Measurements from ENCODE around the gene NR6A1. TPM values are rescaled to one million over a fixed set of nuclear protein-coding genes. Genes with fewer than 3 reads are reported as not detected.

Gene NR6A1
- total RNA-seq, 1 donor from 2014 or later, result 302 TPM

DNA sequence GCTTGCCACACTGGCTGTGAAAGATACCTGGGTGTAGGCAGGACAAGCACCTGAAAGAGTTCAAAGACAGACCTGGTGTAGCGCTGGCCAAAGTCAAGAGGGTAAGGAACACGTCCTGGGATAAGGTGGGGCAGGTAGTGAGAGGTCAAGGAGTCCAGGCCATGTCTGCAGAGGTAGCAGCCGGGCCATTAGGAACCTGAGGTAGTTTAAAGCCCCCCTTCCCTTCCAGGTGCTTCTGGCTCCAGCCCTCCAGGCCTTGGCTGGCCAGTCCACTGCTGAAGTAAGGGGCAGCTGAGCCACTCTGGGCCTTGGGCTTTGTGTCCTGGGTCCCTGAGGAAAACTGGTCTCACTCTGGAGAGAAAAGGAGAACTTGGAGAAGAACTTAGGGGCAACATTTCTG, 250.0 kb downstream of the NR6A1 start:
- Histone ChIP-seq H3K9me3 (ENCODE audit: low read depth) (no peaks in the 10 kb centered on the region), H3K4me3 (no peak overlapping the region), H4K20me1 (ENCODE audit: low read depth) (no peaks in the 10 kb centered on the region), H3K36me3 (no peaks in the 10 kb centered on the region), H3K27me3 (no peaks in the 10 kb centered on the region), H2AFZ (replicated peaks) (no peak overlapping the region), H3K27ac (no peak overlapping the region), H3K9ac (no peak overlapping the region), H3K4me2 (no peak overlapping the region), H3K79me2 (ENCODE audit: low read depth) (no peaks in the 10 kb centered on the region), H3F3A (ENCODE audit: low read depth) (peaks cover 11% of the 10 kb centered on the region), H3K4me1 (peaks cover 15% of the 10 kb centered on the region)
- Mint-ChIP-seq H3K27ac (no peak overlapping the region), H3K9me3 (no peaks in the 10 kb centered on the region), H3K27me3 (ENCODE audit: insufficient read depth, low read depth) (peaks cover 3% of the 10 kb centered on the region), H3K36me3 (peaks cover 38% of the 10 kb centered on the region), H3K4me3 (no peak overlapping the region), H3K4me1 (peaks cover 13% of the 10 kb centered on the region)
- TF ChIP-seq EZH2phosphoT487 (IDR thresholded peaks at IDR 0.05), result no peak
- TF ChIP-seq CTCF (IDR thresholded peaks at IDR 0.05), result no peak
- no peak for TF ChIP-seq EZH2 (IDR thresholded peaks at IDR 0.05)
- no peak for DNase-seq (ENCODE audit: low spot score)

DNA sequence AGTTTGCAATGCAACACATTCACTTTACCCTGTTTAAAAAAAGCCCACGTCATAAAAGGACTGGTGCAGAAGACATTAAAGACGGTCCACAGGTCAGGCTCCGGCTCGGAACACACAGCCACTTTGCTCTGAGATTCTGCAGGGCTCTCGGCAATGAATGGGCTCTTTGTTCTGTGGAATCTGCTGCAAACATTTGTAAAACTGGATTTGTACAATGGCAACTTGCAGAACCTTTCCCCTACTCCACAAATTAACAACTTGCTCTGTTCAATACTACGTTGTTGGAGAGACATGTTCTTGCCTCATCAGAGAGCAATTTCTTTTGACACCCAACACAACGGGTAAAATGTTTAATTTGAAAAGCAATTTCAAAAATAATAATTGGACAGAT, 250.9 kb downstream of the NR6A1 start:
- Histone ChIP-seq H3K4me2 (no peak overlapping the region), H3K9me3 (ENCODE audit: low read depth) (no peaks in the 10 kb centered on the region), H2AFZ (replicated peaks) (no peak overlapping the region), H3K9ac (no peak overlapping the region), H3F3A (ENCODE audit: low read depth) (peaks cover 18% of the 10 kb centered on the region), H3K27me3 (no peaks in the 10 kb centered on the region), H3K36me3 (no peaks in the 10 kb centered on the region), H3K79me2 (ENCODE audit: low read depth) (no peaks in the 10 kb centered on the region), H3K4me3 (no peak overlapping the region), H4K20me1 (ENCODE audit: low read depth) (peaks cover 4% of the 10 kb centered on the region), H3K27ac (no peak overlapping the region), H3K4me1 (peaks cover 15% of the 10 kb centered on the region)
- Mint-ChIP-seq H3K27ac (no peak overlapping the region), H3K4me1 (peaks cover 17% of the 10 kb centered on the region), H3K4me3 (no peak overlapping the region), H3K27me3 (ENCODE audit: insufficient read depth, low read depth) (peaks cover 3% of the 10 kb centered on the region), H3K36me3 (peaks cover 36% of the 10 kb centered on the region), H3K9me3 (no peaks in the 10 kb centered on the region)
- no peak for DNase-seq (ENCODE audit: low spot score)
- TF ChIP-seq CTCF (IDR thresholded peaks at IDR 0.05) (no peak), EZH2 (IDR thresholded peaks at IDR 0.05) (no peak), EZH2phosphoT487 (IDR thresholded peaks at IDR 0.05) (no peak)

DNA sequence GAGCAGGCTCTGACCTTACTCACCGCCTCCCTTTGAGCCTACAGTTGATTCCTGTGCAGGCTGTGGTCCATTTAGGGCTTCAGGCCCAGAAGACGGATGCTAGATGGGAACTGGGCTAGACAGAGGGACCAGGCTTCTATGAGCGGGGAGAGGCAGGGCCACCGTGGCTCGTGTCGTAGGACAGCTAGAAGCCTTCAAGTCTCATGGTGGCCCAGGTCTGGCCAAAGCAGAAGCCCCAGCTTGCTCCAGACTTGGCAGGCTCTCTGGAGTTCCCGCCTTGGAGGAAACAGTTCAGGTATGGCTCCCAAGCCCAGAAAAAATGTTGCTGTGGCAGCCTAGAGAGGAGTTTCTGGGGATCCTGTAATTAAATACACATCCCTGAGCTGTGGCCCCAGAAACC, 253.0 kb downstream of the NR6A1 start:
- H3F3A ChIP-seq (ENCODE audit: low read depth), result peaks cover 28% of the 10 kb centered on the region
- no peak overlapping the region for H2AFZ ChIP-seq (replicated peaks)
- no peak overlapping the region for H3K4me2 ChIP-seq
- H3K9ac ChIP-seq, result no peak overlapping the region
- Mint-ChIP-seq H3K27me3 (ENCODE audit: insufficient read depth, low read depth) (peaks cover 8% of the 10 kb centered on the region), H3K27ac (no peak overlapping the region), H3K4me1 (peaks cover 33% of the 10 kb centered on the region), H3K36me3 (peaks cover 36% of the 10 kb centered on the region), H3K4me3 (no peak overlapping the region), H3K9me3 (no peaks in the 10 kb centered on the region)
- peaks cover 7% of the 10 kb centered on the region for H4K20me1 ChIP-seq (ENCODE audit: low read depth)
- no peaks in the 10 kb centered on the region for H3K36me3 ChIP-seq
- TF ChIP-seq EZH2 (IDR thresholded peaks at IDR 0.05) (no peak), CTCF (IDR thresholded peaks at IDR 0.05) (no peak), EZH2phosphoT487 (IDR thresholded peaks at IDR 0.05) (no peak)
- DNase-seq (ENCODE audit: low spot score), result no peak
- H3K27ac ChIP-seq, result no peak overlapping the region
- H3K27me3 ChIP-seq, result no peaks in the 10 kb centered on the region
- no peak overlapping the region for H3K4me3 ChIP-seq
- H3K4me1 ChIP-seq, result peaks cover 29% of the 10 kb centered on the region
- no peaks in the 10 kb centered on the region for H3K79me2 ChIP-seq (ENCODE audit: low read depth)
- no peaks in the 10 kb centered on the region for H3K9me3 ChIP-seq (ENCODE audit: low read depth)

All from neural progenitor cell (in vitro differentiated cells).